Astrocyte of the cerebellum (primary cell): ENCODE data around the gene ACR.

ENCODE experiments used
- DNase-seq: peaks from one replicate; pipeline ENCODE4 v3.0.0-alpha.2; 2011; ENCODE audit warnings: low read depth
- H3K4me3 ChIP-seq: 2 replicates; pipeline ENCODE4 v1.5.1; 2011; ENCODE audit warnings: mild to moderate bottlenecking, low read depth, low read length, moderate library complexity
- in situ Hi-C: cut with HindIII; loops from 2 replicates; pipeline ENCODE4 v1.10.0; 2017; ENCODE audit warnings: low sequenced_read_pairs
- TF ChIP-seq, protein P1 (sequence below): IDR thresholded peaks from 2 replicates; pipeline ENCODE4 v1.5.1; 2012; ENCODE audit warnings: low read length, low read depth, moderate library complexity, mild to moderate bottlenecking; ENCODE audit errors: missing control alignments

The ACR gene

DNA sequence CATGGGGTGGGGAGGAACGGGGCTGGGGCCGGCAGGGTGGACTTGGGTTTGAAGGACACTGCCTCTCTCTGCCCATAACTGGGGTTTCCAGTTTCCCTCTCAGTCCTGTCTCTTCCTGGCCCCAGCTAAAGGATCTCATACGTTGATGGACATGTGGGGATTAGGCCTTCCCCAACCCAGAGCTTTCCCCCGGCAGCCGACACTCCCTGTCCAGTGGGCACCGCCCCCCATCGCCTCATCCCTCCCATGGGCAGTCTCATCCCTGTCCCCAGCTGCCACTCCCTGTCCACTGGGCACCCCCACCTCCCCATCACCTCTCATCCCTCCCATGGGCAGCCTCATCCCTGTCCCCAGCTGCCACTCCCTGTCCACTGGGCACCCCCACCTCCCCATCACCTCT lies 22.2 kb upstream of the ACR start:
- DNase-seq: no peak
- TF ChIP-seq, protein P1, sequence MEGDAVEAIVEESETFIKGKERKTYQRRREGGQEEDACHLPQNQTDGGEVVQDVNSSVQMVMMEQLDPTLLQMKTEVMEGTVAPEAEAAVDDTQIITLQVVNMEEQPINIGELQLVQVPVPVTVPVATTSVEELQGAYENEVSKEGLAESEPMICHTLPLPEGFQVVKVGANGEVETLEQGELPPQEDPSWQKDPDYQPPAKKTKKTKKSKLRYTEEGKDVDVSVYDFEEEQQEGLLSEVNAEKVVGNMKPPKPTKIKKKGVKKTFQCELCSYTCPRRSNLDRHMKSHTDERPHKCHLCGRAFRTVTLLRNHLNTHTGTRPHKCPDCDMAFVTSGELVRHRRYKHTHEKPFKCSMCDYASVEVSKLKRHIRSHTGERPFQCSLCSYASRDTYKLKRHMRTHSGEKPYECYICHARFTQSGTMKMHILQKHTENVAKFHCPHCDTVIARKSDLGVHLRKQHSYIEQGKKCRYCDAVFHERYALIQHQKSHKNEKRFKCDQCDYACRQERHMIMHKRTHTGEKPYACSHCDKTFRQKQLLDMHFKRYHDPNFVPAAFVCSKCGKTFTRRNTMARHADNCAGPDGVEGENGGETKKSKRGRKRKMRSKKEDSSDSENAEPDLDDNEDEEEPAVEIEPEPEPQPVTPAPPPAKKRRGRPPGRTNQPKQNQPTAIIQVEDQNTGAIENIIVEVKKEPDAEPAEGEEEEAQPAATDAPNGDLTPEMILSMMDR: no peak
- in situ Hi-C loops: no loop called here
- no peak overlapping the region for H3K4me3 ChIP-seq

DNA sequence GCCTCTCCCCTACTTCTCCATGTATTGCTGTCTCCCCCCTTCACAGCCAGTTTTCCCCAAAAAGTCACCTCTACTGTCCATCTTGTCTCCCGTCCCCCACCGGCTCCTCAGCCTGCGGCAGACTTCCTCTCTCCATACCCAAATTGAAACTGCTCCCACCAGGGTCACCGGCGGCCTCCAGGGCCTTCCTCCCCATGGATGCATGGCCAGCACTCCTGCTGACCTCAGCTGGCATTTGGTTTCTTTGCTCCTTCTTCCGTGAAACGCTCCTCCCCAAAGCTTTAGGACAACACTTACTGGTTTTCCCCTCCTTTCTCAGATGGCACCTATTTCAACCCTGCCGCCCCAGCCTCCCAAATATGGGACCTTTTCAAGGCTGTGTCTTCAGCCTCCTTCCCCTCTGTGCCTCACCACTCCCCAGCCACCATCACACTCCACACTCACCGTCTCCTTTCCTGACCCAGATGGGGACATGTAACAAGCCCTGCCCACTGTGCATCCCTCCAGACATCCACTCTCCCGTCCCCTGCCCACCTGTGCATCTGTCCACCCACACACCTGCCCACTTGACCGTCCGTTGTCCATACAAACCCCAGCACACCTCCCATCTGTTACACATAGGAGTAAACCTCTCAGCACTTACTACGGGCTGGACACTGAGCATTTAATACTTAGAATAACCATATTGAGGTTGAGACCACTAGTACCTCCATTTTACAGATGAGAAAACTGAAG lies 21.5 kb upstream of the ACR start:
- in situ Hi-C loops: no loop called here
- DNase-seq: no peak
- H3K4me3 ChIP-seq: no peak overlapping the region
- TF ChIP-seq, protein P1: no peak

DNA sequence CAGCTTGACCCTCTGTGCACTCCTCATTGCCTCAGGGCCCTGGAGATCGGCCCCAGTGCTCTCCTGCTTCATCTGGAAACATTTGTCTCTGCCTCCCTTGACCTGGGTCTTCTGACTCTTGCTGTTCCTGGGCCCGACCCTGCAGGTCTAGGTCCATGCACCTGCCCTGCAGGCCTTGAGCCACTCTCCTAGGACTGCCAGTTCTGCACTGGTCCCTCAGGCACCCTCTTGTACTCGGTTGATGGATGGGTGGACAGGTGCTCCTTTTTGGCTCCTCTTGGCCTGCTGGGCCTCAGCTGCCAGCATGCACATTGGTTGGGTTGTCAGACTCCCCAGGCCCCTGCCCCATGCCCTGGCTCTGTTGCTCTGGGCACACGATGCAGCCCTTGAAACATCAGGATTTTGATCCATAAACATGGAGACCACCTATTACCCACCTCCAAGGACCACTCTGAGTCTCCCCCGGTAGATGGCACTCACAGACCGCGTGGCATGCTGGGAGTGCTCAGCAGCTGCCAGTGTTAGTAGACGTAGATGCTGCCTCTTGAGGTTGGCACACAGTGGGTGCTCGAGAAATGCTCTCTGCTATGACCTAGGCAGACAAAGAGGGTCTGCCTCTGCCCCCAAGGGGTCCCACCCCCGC lies 20.2 kb upstream of the ACR start:
- TF ChIP-seq, protein P1: no peak
- no peak for DNase-seq
- H3K4me3 ChIP-seq: no peak overlapping the region
- in situ Hi-C loops: no loop called here

- in situ Hi-C loops: no loop called here
- TF ChIP-seq, protein P1: no peak
- no peak for DNase-seq
- no peak overlapping the region for H3K4me3 ChIP-seq
These were observed 19.7 kb upstream of the ACR start for GRCh38 chr22:50718352-50718709.

- in situ Hi-C loops: no loop called here
- H3K4me3 ChIP-seq: no peak overlapping the region
- DNase-seq: no peak
- TF ChIP-seq, protein P1: no peak
These were observed 18.1 kb upstream of the ACR start for GRCh38 chr22:50719814-50720300.

GRCh38 chr22:50720301-50721256 lies 17.4 kb upstream of the ACR start:
- no peak overlapping the region for H3K4me3 ChIP-seq
- in situ Hi-C loops: no loop called here
- TF ChIP-seq, protein P1: no peak
- DNase-seq: no peak
